MG63 (cell line): ENCODE results near the gene HAUS6. TPM values are rescaled to one million over a fixed set of nuclear protein-coding genes. Genes with fewer than 3 reads are reported as not detected.
"Not testable (repeated sequence)": the region's sequence is repeated elsewhere in the genome, so short reads cannot be mapped to it uniquely, and the experiment has no call there.

ENCODE experiments used
- DNase-seq: peaks from one replicate; pipeline ENCODE4 v3.0.0-alpha.2; 2020
- H3K27me3 ChIP-seq: fragments of 250-450 bp; sonication (Bioruptor Pico); 2 replicates; pipeline ENCODE4 v1.5.1; 2020; ENCODE audit warnings: mild to moderate bottlenecking, moderate library complexity
- H3K36me3 ChIP-seq: fragments of 250-450 bp; sonication (Bioruptor Pico); 2 replicates; pipeline ENCODE4 v1.5.1; 2020; ENCODE audit warnings: mild to moderate bottlenecking, moderate library complexity
- H3K4me3 ChIP-seq: fragments of 250-450 bp; sonication (Bioruptor Pico); 2 replicates; pipeline ENCODE4 v1.5.1; 2020; ENCODE audit warnings: mild to moderate bottlenecking, moderate library complexity
- H3K9me3 ChIP-seq: fragments of 250-450 bp; sonication (Bioruptor Pico); 2 replicates; pipeline ENCODE4 v1.5.1; 2020; ENCODE audit warnings: mild to moderate bottlenecking, moderate library complexity
- total RNA-seq: library from RNA; depleted of rRNA; stranded (reverse); fragments of >200 nt; shearing (Covaris generic); gene quantifications from 2 replicates; pipeline ENCODE4 v1.2.3, GENCODE V29; 2014; ENCODE audit warnings: low replicate concordance; rRNA removed

The HAUS6 gene
- total RNA-seq, 1 experiment from 2014 or later: 22.9 TPM

- Histone ChIP-seq H3K27me3 (no peaks in the 10 kb centered on the region), H3K9me3 (peaks cover 9% of the 10 kb centered on the region), H3K36me3 (no peaks in the 10 kb centered on the region), H3K4me3 (no peak overlapping the region)
- DNase-seq: no peak
These were observed 80.5 kb downstream of the HAUS6 start for GRCh38 chr9:19022206-19022605.

GRCh38 chr9:19021649-19022048 is 81.1 kb downstream of the HAUS6 start:
- not testable (repeated sequence) for H3K4me3 ChIP-seq, DNase-seq, H3K9me3 ChIP-seq, H3K36me3 ChIP-seq, H3K27me3 ChIP-seq

GRCh38 chr9:19020886-19021455 is 81.7 kb downstream of the HAUS6 start:
- Histone ChIP-seq H3K36me3 (no peaks in the 10 kb centered on the region), H3K4me3 (no peak overlapping the region), H3K9me3 (peaks cover 9% of the 10 kb centered on the region), H3K27me3 (no peaks in the 10 kb centered on the region)
- no peak for DNase-seq

GRCh38 chr9:19018201-19018600 is 84.5 kb downstream of the HAUS6 start:
- H3K9me3 ChIP-seq: peaks cover 9% of the 10 kb centered on the region
- H3K36me3 ChIP-seq: no peaks in the 10 kb centered on the region
- no peak overlapping the region for H3K4me3 ChIP-seq
- peak; percentile 31 for DNase-seq
- no peaks in the 10 kb centered on the region for H3K27me3 ChIP-seq

GRCh38 chr9:19009391-19009965 is 93.2 kb downstream of the HAUS6 start:
- no peaks in the 10 kb centered on the region for H3K9me3 ChIP-seq
- no peaks in the 10 kb centered on the region for H3K36me3 ChIP-seq
- no peaks in the 10 kb centered on the region for H3K27me3 ChIP-seq
- DNase-seq: no peak
- H3K4me3 ChIP-seq: no peak overlapping the region

Other genes with a start within 250 kb of the HAUS6 start
- not detected in 2 replicates for gene SAXO1, start 69.7 kb downstream of the HAUS6 start, total RNA-seq
- gene RRAGA, start 53.5 kb downstream of the HAUS6 start, total RNA-seq: 253 and 254 TPM in 2 replicates
- gene PLIN2, start 24.6 kb upstream of the HAUS6 start, total RNA-seq: 153 and 228 TPM in 2 replicates
- 26.6 and 26.8 TPM in 2 replicates for gene DENND4C, start 127.8 kb upstream of the HAUS6 start, total RNA-seq